Measurements from ENCODE around the gene RNF43.

Gene RNF43

GRCh38 chr17:58382872-58383242 is 34.5 kb downstream of the RNF43 start:
- DNase-seq (ENCODE audit: extremely low read depth in 1 of 2, low read depth in 1 of 2): no peak

- DNase-seq (ENCODE audit: extremely low read depth in 1 of 2, low read depth in 1 of 2): no peak
Measured at GRCh38 chr17:58382108-58382871, 35.0 kb downstream of the RNF43 start.

GRCh38 chr17:58381124-58382035 is 36.0 kb downstream of the RNF43 start:
- DNase-seq (ENCODE audit: extremely low read depth in 1 of 2, low read depth in 1 of 2): no peak

GRCh38 chr17:58380207-58381123 is 36.9 kb downstream of the RNF43 start:
- no peak for DNase-seq (ENCODE audit: extremely low read depth in 1 of 2, low read depth in 1 of 2)

- DNase-seq (ENCODE audit: extremely low read depth in 1 of 2, low read depth in 1 of 2): no peak
Measured at GRCh38 chr17:58379511-58379824, 37.9 kb downstream of the RNF43 start.

- DNase-seq (ENCODE audit: extremely low read depth in 1 of 2, low read depth in 1 of 2): no peak
Measured at GRCh38 chr17:58378733-58379510, 38.4 kb downstream of the RNF43 start.

- no peak for DNase-seq (ENCODE audit: extremely low read depth in 1 of 2, low read depth in 1 of 2)
Measured at GRCh38 chr17:58377661-58378060, 39.7 kb downstream of the RNF43 start.

- no peak for DNase-seq (ENCODE audit: extremely low read depth in 1 of 2, low read depth in 1 of 2)
Measured at GRCh38 chr17:58377093-58377601, 40.2 kb downstream of the RNF43 start.

GRCh38 chr17:58376472-58377000 is 40.8 kb downstream of the RNF43 start:
- DNase-seq (ENCODE audit: extremely low read depth in 1 of 2, low read depth in 1 of 2): no peak

GRCh38 chr17:58375811-58376210 is 41.5 kb downstream of the RNF43 start:
- no peak for DNase-seq (ENCODE audit: extremely low read depth in 1 of 2, low read depth in 1 of 2)

- no peak for DNase-seq (ENCODE audit: extremely low read depth in 1 of 2, low read depth in 1 of 2)
Measured at GRCh38 chr17:58375256-58375655, 42.1 kb downstream of the RNF43 start.

GRCh38 chr17:58373923-58374322 is 43.4 kb downstream of the RNF43 start:
- DNase-seq (ENCODE audit: extremely low read depth in 1 of 2, low read depth in 1 of 2): no peak

GRCh38 chr17:58373003-58373402 is 44.3 kb downstream of the RNF43 start:
- DNase-seq (ENCODE audit: extremely low read depth in 1 of 2, low read depth in 1 of 2): no peak

- no peak for DNase-seq (ENCODE audit: extremely low read depth in 1 of 2, low read depth in 1 of 2)
Measured at GRCh38 chr17:58371300-58371950, 45.9 kb downstream of the RNF43 start.

GRCh38 chr17:58370716-58371115 is 46.6 kb downstream of the RNF43 start:
- DNase-seq (ENCODE audit: extremely low read depth in 1 of 2, low read depth in 1 of 2): no peak

- DNase-seq (ENCODE audit: extremely low read depth in 1 of 2, low read depth in 1 of 2): no peak
Measured at GRCh38 chr17:58370309-58370708, 47.0 kb downstream of the RNF43 start.

GRCh38 chr17:58369214-58370031 is 47.9 kb downstream of the RNF43 start:
- DNase-seq (ENCODE audit: extremely low read depth in 1 of 2, low read depth in 1 of 2): no peak

- DNase-seq (ENCODE audit: extremely low read depth in 1 of 2, low read depth in 1 of 2): no peak
Measured at GRCh38 chr17:58368860-58369213, 48.5 kb downstream of the RNF43 start.
